Measurements from ENCODE around the gene RBMS1.

The RBMS1 gene

GRCh38 chr2:160354677-160355076 is 138.9 kb downstream of the RBMS1 start:
- no peak for DNase-seq

DNA sequence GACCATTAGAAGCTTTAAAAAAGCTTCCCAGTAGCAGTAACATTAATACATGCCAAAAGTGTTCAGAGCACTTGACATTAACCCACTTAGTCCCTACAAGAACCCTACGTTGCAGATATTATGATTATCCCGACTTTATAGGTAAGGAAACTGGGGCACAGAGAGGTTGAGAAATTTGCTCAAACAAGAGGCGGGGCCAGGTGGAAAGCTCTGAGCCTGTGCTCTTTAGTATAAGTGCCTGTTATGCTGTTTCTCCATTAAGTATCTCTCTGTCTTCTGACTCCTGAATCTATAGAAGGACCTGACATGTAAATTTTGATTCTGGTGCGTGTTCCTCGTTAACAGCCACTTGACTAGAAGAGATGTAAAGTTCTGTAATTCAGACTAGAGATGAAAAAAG is 139.8 kb downstream of the RBMS1 start:
- no peak for DNase-seq

- peak; percentile 55 for DNase-seq
These were observed 140.4 kb downstream of the RBMS1 start for GRCh38 chr2:160353166-160353565.

DNA sequence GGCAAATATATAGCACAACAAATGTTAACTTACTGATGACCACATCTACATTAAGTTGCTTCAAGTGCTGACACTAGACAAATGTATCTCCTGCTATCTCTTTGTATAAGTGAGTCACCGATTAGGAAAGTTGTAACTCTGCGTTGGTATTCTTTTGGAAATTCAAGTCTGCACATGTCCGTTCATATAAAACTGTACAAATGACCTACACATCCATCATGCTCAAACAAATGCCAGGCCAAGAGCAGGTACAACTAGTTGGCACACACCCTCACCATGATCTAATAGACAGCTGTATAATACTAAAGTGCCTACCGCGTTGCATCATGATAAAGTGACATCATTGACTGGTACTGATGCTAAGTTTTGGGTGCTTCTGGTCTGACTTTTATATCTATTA is 141.1 kb downstream of the RBMS1 start:
- DNase-seq = no peak

DNA sequence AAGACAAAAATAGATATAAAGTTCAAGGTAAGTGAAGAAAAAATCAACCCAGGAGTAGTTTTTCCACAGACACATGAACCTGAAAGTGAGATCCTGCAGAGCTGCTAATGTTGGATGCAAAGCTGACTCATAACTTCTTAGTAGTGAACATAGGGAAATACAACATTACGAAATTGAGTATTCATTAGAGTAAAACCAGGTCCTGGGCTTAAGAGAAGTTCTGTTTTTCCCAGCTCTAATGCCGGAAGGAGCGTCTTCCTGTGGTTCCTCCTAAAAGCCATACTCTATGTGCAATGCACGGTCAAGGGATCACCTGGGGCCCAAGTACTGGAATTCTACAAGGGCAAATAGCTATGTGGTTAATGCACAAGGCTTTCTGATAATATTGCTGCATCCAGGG is 141.7 kb downstream of the RBMS1 start:
- no peak for DNase-seq

GRCh38 chr2:160349306-160349705 is 144.3 kb downstream of the RBMS1 start:
- no peak for DNase-seq

DNA sequence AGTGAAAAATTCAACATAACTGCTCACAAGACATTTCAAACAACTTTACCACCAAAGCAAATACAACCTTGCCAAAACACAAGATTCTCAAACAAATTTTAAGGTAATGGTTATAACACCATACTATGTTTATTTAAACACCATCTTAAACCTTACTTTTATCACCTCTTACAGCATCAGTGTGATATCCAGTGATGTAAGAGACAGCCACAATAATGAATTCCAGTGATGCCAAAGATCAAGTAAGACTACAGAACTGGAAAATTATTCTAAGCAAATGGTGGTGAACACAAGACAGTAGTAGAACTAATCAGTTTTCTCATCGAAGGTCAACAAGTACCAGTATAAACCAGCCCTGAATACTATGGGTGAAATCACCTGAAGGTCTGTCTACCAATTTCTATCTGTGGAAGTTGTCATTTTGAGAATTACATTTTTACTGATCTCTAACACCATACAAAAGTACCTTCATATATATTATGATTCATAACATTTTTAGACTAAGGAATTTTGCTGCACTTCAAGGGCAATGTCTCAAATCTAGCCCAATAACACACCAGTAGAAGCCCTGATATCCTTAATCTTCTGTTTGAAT is 146.2 kb downstream of the RBMS1 start:
- DNase-seq = no peak

DNA sequence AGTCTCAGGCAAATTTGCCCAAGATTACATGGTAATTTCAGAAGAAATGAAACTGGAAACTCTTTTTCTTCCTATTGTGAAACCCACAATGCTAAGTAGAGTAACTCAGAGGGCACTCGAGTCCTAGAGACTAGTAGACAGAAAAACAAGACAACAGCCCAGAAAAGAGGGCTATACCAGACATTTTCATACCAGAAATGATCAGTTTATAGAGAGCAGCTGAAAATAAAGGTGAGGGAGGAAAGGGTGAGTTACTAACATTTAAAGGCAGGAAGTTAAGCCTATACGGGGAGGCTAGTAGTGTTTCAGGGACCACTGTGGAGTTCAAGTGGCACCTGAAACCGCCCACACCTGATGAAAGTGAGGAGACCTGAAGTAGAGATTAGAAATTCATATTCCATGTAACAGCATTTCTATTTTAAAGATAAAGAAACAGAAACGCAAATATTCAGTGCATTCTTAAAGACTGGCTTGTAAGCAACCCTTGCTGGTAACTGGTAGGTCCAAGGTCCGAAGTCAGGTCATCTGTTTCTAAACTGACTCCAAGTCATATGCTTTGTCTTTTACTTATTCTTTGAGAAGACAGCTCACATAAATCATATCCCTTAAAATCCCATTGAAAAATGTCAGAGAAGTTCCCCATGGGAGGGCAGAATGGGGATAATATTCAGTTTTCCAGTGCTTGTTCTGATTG is 148.4 kb downstream of the RBMS1 start:
- DNase-seq = no peak

- no peak for DNase-seq
These were observed 150.2 kb downstream of the RBMS1 start for GRCh38 chr2:160343404-160343803.

DNA sequence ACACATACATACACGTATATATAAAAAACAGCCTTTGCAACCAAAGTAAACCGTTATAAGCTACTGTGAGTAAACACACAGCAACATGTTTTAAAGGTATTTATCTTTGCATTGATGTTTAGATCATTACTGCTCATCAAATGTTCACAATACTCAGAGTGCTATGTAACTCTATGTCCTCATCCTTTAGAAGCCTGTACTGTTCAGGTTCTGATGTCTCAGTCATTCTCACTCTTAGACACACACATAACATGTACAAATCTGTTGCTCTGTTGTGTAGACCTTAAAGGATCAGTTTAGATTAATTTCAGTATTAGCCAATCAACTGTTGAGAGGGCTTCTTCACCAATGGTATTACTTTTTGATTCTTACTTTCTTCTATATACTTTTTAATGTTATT is 153.9 kb downstream of the RBMS1 start:
- no peak for DNase-seq

DNA sequence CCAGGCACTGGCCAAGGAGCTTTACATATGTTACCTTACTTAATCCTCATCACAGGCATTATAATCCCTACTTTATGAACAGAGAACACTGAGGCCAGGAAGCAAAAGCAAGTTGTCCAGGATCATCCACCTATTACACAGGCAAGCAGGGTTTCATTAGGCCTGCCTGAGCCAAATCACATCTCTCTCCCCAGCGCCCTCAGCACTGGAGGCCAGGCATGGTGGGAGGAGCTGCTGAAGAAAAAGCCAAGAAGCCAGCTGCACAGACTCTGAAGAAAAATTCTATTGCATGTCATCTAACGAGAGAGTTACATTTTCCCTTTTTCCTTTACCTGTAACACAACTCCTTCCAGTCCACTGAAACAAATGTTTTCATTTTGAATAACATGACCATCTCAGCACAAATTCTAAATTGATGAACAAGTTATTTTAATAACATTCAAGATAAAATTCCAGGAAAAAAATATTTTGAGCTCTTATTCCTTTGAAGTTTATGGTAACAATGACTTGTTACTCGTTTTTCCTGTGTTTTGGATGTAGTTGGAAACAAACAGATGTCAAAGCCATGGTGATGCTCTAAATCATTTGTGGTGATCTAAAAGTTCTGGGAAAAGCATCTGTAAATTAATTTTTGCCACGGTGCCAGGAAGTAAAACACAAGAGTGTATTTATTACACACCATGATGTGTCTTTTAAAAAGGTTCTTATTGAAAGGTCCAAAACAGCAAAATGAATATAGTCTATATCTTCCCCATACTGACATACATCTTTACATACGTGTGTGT is 154.5 kb downstream of the RBMS1 start:
- no peak for DNase-seq

GRCh38 chr2:160337728-160338127 is 155.9 kb downstream of the RBMS1 start:
- no peak for DNase-seq

DNA sequence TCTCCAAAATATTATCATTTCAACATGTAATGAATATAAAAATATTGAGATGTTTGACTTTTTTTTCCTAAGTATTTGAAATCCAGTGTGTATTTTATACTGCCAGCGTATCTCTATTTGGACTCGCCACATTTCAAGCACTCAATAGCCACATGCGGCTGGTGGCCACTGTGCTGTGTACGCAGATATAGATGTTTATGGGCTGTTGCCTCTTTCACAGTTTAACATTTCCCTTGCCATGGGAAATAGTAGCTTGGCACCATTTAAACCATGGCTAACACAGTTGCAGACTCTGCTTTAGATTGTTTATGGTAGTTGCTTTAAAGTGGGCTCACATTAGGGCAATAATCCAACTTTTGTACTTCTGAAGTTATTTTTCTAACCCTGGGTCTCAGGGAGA is 157.0 kb downstream of the RBMS1 start:
- no peak for DNase-seq

DNA sequence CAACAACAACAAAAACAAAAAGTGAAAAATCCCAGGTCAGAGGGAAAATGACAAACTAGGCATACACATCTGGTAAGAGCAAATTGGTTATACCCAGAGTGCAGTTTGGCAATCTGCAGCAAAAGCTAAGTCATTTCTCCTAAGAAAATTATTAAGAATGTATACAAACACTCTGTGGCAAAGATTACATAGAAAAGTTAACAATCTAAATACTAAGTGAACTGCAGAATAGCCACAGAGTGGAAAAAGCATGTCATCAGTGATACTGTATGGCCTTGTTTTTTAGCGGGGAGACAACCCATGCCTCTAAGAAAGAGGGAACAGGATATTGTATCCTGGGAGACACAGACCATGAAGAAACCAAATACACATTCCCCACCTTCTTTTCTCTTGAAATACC is 157.5 kb downstream of the RBMS1 start:
- no peak for DNase-seq

GRCh38 chr2:160335441-160335840 is 158.2 kb downstream of the RBMS1 start:
- DNase-seq = no peak

DNA sequence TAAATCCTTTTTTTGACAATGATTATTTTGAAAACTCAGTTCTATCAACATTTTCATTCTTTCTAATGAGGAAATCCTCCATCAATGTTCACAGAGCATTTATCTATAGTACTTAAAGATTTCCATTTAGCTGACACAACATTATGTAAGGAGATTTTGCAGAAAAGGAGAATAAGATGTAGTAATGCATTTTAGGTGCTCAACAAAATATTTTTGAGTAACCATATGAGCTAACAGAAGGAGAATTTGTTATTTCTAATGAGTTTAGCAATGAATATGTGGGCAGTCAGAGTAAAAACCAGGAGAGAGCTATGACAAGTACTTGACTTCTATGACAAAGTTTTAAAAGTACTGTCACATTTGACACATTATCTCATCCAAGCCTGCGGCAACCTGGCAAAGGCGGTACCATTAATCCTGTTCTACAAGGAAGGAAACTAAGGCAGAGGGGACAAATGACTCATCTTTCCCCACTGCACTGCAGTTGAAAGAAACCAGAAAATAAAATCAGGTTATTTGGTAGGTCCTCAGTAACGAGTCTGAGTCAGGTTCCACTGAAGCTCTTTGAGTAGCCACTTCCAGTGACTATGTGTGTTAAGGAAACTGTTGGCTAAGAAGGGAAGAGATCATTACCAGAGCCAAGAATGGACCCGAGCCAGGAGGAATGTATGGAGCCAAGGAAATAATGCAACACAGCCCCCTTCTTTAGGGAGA is 159.4 kb downstream of the RBMS1 start:
- DNase-seq = peak; percentile 37

GRCh38 chr2:160333324-160334027 is 160.1 kb downstream of the RBMS1 start:
- DNase-seq = no peak

DNA sequence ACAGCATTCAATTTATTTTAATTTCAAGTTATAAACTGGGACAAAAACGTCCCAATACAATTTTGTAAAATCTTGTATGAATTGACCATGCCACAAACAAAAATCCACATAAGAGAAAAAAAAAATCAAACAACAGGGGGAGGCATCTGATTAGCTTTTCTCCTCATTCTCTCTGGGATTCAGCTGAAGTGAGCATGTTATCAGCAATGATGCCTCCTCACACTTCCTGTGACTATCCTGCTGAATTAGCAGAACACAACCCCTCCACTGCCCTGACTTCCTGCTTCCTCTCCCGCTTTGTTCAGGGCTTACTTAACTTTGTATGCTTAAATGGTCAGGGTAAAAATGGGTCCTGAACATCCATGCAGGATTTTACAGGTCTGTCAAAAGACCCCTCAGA is 161.3 kb downstream of the RBMS1 start:
- DNase-seq = peak; percentile 45

GRCh38 chr2:160331258-160332025 is 162.2 kb downstream of the RBMS1 start:
- no peak for DNase-seq

- no peak for DNase-seq
These were observed 164.6 kb downstream of the RBMS1 start for GRCh38 chr2:160328811-160329527.

GRCh38 chr2:160326786-160327185 is 166.8 kb downstream of the RBMS1 start:
- DNase-seq = no peak
